GM23248 (cell line): ENCODE data around the gene MACROD2.

Source experiments
- EZH2 ChIP-seq: fragments of 200-600 bp; sonication (generic); IDR thresholded peaks from 2 replicates; pipeline ENCODE4 v1.6.1; 2018; ENCODE audit warnings: antibody characterized with exemption, mild to moderate bottlenecking; ENCODE audit not compliant: insufficient read depth, poor library complexity, severe bottlenecking
- EZH2phosphoT487 ChIP-seq: fragments of 200-600 bp; sonication (generic); IDR thresholded peaks from 2 replicates; pipeline ENCODE4 v1.6.1; 2018; ENCODE audit warnings: antibody characterized with exemption, moderate library complexity, mild to moderate bottlenecking, low read depth; ENCODE audit not compliant: insufficient read depth

DNA sequence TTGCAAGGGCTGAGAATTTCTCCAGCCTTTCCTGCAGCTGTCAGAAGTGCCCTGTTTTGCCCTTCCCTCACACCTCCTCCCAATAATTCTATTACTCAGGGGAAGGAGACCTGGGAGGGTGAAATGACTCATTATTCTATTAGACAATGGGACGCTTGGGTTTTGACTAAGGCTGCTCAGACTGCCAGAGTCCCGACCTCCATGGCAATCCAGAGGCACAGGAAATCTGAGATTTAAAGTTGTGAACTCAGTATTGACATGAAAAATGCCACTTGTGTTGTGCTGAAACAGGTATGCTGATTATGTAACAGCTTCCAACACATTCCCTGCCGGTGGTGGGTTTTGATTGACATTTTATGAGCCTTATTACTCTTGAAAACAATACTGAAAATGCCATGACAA is 967.9 kb downstream of the MACROD2 start:
- TF ChIP-seq EZH2 (no peak), EZH2phosphoT487 (no peak)
